OCI-LY7 (cell line): ENCODE results near the gene EXOC3L2. TPM values are rescaled to one million over a fixed set of nuclear protein-coding genes. Genes with fewer than 3 reads are reported as not detected.
A peak's percentile ranks its signal among the peaks of the same experiment; 100 is the strongest.

Experiments used
- BruUV-seq: library from RNA; stranded (reverse); fragments of 400-500 nt; replicated peaks from 2 replicates; lab custom pipeline; 2021; lab: Mats Ljungman, UMichigan
- CTCF ChIA-PET: fragments of 300-600 bp; sonication (Branson Sonifier 250); formaldehyde crosslinking; loops from one replicate; lab custom pipeline; 2022; ENCODE audit warnings: antibody characterized with exemption; ENCODE audit not compliant: unreplicated experiment; lab: Charles Lee
- POLR2A ChIA-PET: fragments of 300-600 bp; sonication (Branson Sonifier 250); formaldehyde crosslinking; loops from one replicate; lab custom pipeline; 2022; ENCODE audit warnings: antibody characterized with exemption; lab: Charles Lee
- DNase-seq: peaks from one replicate; pipeline ENCODE4 v3.0.0-alpha.2; 2015; ENCODE audit warnings: low spot score
- H2AFZ ChIP-seq: fragments of 200-600 bp; sonication (generic), shearing (Covaris generic); 2 replicates; pipeline ENCODE4 v1.6.1; 2014; ENCODE audit warnings: mild to moderate bottlenecking, antibody characterized with exemption, low read length, moderate library complexity
- H3K27ac ChIP-seq: fragments of 200-600 bp; sonication (generic); 2 replicates; pipeline ENCODE4 v1.5.1; 2014; ENCODE audit warnings: mixed run types, low read depth, mild to moderate bottlenecking, moderate library complexity, low read length, inconsistent platforms; ENCODE audit not compliant: poor library complexity, severe bottlenecking
- H3K36me3 ChIP-seq: fragments of 200-600 bp; sonication (generic); 2 replicates; pipeline ENCODE4 v1.6.1; 2014; ENCODE audit warnings: mild to moderate bottlenecking, antibody characterized with exemption, low read length, moderate library complexity, mixed read lengths; ENCODE audit not compliant: insufficient read depth
- H3K4me1 ChIP-seq: fragments of 200-600 bp; sonication (generic); 2 replicates; pipeline ENCODE4 v1.5.1; 2014; ENCODE audit warnings: mild to moderate bottlenecking, low read length; ENCODE audit not compliant: insufficient read depth, poor library complexity, severe bottlenecking
- H3K4me2 ChIP-seq: fragments of 200-600 bp; sonication (generic); 2 replicates; pipeline ENCODE4 v1.6.1; 2014; ENCODE audit warnings: mild to moderate bottlenecking, low read length
- H3K4me3 ChIP-seq: fragments of 200-600 bp; sonication (generic); 2 replicates; pipeline ENCODE4 v1.5.1; 2014; ENCODE audit warnings: mild to moderate bottlenecking, low read depth, low read length; ENCODE audit not compliant: poor library complexity, severe bottlenecking
- H3K79me2 ChIP-seq: fragments of 200-600 bp; sonication (generic); 2 replicates; pipeline ENCODE4 v1.6.1; 2016; ENCODE audit warnings: low read depth, mild to moderate bottlenecking, low read length, moderate library complexity, mixed read lengths; ENCODE audit not compliant: insufficient read depth
- H3K9me2 ChIP-seq: fragments of 200-600 bp; sonication (generic); 2 replicates; pipeline ENCODE4 v1.6.1; 2016; ENCODE audit warnings: mild to moderate bottlenecking, low read length, mixed read lengths; ENCODE audit not compliant: insufficient read depth
- H3K9me3 ChIP-seq: fragments of 200-600 bp; sonication (generic); 2 replicates; pipeline ENCODE4 v1.6.1; 2014; ENCODE audit warnings: mild to moderate bottlenecking, mixed run types, low read length, mixed read lengths
- H4K20me1 ChIP-seq: fragments of 200-600 bp; sonication (generic); 2 replicates; pipeline ENCODE4 v1.6.1; 2014; ENCODE audit warnings: mild to moderate bottlenecking, antibody characterized with exemption, low read length, moderate library complexity, mixed read lengths; ENCODE audit not compliant: insufficient read depth
- CTCF ChIP-seq: fragments of 200-600 bp; sonication (generic); conservative IDR thresholded peaks from 2 replicates; pipeline ENCODE4 v1.5.1; 2014; ENCODE audit warnings: mild to moderate bottlenecking, antibody characterized with exemption, low read length, moderate library complexity, mixed read lengths
- EZH2phosphoT487 ChIP-seq: fragments of 200-600 bp; sonication (generic); IDR thresholded peaks from 2 replicates; pipeline ENCODE4 v1.6.1; 2018; ENCODE audit warnings: low read depth, borderline replicate concordance, mild to moderate bottlenecking, mixed run types, antibody characterized with exemption, low read length, moderate library complexity, mixed read lengths
- intact Hi-C: fragments of 100-400 bp; cut with micrococcal nuclease; formaldehyde crosslinking; loops from one replicate; pipeline ENCODE4 v1.10.0; 2022; ENCODE audit not compliant: unreplicated experiment
- total RNA-seq, 2 experiments: library from RNA; depleted of rRNA in 1 of 2; stranded (reverse); fragments of >200 nt in 1 of 2; shearing (Covaris generic) in 1 of 2; gene quantifications; 2 replicates each; pipeline ENCODE4 v1.2.3, GENCODE V29; 2014 to 2022

Gene EXOC3L2
- total RNA-seq, 2 experiments from 2014 or later: not detected

GRCh38 chr19:45250832-45251451, 5.7 kb upstream of the EXOC3L2 start, which contains the start of gene MARK4:
Gene MARK4, plus strand, starts transcription at chr19:45251271. Its CDS starts 318 bp downstream, at chr19:45251589.
- peak; percentile 76 for DNase-seq
- Histone ChIP-seq H3K4me3 (peak within 1 kb of the TSS; percentile 72), H3K4me1 (peaks cover 34% of the 10 kb centered on the region), H3K79me2 (no peaks in the 10 kb centered on the region), H4K20me1 (no peaks in the 10 kb centered on the region), H3K27ac (no peak within 1 kb of the TSS), H3K9me2 (no peaks in the 10 kb centered on the region), H3K9me3 (no peaks in the 10 kb centered on the region), H2AFZ (peak within 1 kb of the TSS; percentile 76), H3K36me3 (no peaks in the 10 kb centered on the region), H3K4me2 (peak within 1 kb of the TSS; percentile 82)
- BruUV-seq: no TSS peak
- POLR2A ChIA-PET: interaction anchor here (0.7 kb wide), 1 partner anchor 159 kb away, joined by 4 read pairs; no protein-coding TSS in a partner anchor
- CTCF ChIA-PET: interaction anchor here (0.6 kb wide), 2 partner anchors 87 to 345 kb away, joined by 3 to 19 read pairs; partner anchors contain the start of gene APOE
- intact Hi-C loops: loop anchor here (5.0 kb wide), 1 partner anchor 86 kb away; no protein-coding TSS in a partner anchor
- no peak for TF ChIP-seq CTCF
- TF ChIP-seq EZH2phosphoT487: no peak

GRCh38 chr19:45250216-45250831, 5.1 kb upstream of the EXOC3L2 start:
- peak overlapping the region; percentile 72 for H3K4me3 ChIP-seq
- H3K79me2 ChIP-seq: no peaks in the 10 kb centered on the region
- no peaks in the 10 kb centered on the region for H3K9me3 ChIP-seq
- H3K27ac ChIP-seq: no peak overlapping the region
- H4K20me1 ChIP-seq: no peaks in the 10 kb centered on the region
- H3K9me2 ChIP-seq: no peaks in the 10 kb centered on the region
- H2AFZ ChIP-seq: peak overlapping the region; percentile 76
- ChIA-PET CTCF (interaction anchor here (0.6 kb wide), 1 partner anchor 344 kb away, joined by 3 read pairs; the partner anchor contains the start of gene APOE), POLR2A (no interaction called here)
- no TSS peak for BruUV-seq
- H3K36me3 ChIP-seq: no peaks in the 10 kb centered on the region
- peak overlapping the region; percentile 72 for H3K4me2 ChIP-seq
- no peak for DNase-seq
- intact Hi-C loops: loop anchor here (5.0 kb wide), 1 partner anchor 87 kb away; no protein-coding TSS in a partner anchor
- TF ChIP-seq EZH2phosphoT487: no peak
- no peak for TF ChIP-seq CTCF
- H3K4me1 ChIP-seq: peaks cover 34% of the 10 kb centered on the region
